H1 (cell line): ENCODE results near the gene TRDN. TPM values are rescaled to one million over a fixed set of nuclear protein-coding genes. Genes with fewer than 3 reads are reported as not detected.

Experiments used
- CTCF ChIA-PET: fragments of 300-600 bp; sonication (Branson Sonifier 250); formaldehyde crosslinking; loops from one replicate; lab custom pipeline; 2021; ENCODE audit not compliant: partially characterized antibody; lab: Charles Lee
- POLR2A ChIA-PET: fragments of 300-600 bp; sonication (Branson Sonifier 250); formaldehyde crosslinking; loops from one replicate; lab custom pipeline; 2021; ENCODE audit warnings: inconsistent platforms; ENCODE audit not compliant: partially characterized antibody; lab: Charles Lee
- DNase-seq, 2 experiments: peaks; one replicate each; pipeline versions ENCODE4 v3.0.0 to v3.0.0-alpha.2; 2010 to 2022; ENCODE audit warnings: low spot score in 2 of 2, low read depth in 1 of 2, mixed read lengths in 1 of 2
- FAIRE-seq: peaks from 2 replicates; lab custom pipeline; 2011; peaks lifted over from hg19 to GRCh38; lab: Jason Lieb, UNC
- H2AFZ ChIP-seq: 2 replicates; pipeline ENCODE4 v1.8.1; 2012; ENCODE audit warnings: low read length, inconsistent platforms
- H2AK5ac ChIP-seq: 2 replicates; pipeline ENCODE4 v1.6.1; 2013; ENCODE audit warnings: low read depth, low read length
- H2BK120ac ChIP-seq: replicated peaks from 2 replicates; pipeline ENCODE3; 2013; ENCODE audit warnings: low read depth, low read length, inconsistent platforms
- H2BK12ac ChIP-seq: 2 replicates; pipeline ENCODE4 v1.6.1; 2013; ENCODE audit warnings: low read depth, low read length
- H2BK15ac ChIP-seq: 2 replicates; pipeline ENCODE4 v1.6.1; 2013; ENCODE audit warnings: low read length
- H2BK20ac ChIP-seq: 2 replicates; pipeline ENCODE4 v1.6.1; 2013; ENCODE audit warnings: low read length
- H2BK5ac ChIP-seq: 2 replicates; pipeline ENCODE4 v1.6.1; 2013; ENCODE audit warnings: low read depth, low read length
- H3K14ac ChIP-seq: 2 replicates; pipeline ENCODE4 v1.6.1; 2013; ENCODE audit warnings: inconsistent platforms; ENCODE audit not compliant: insufficient read length
- H3K18ac ChIP-seq: 2 replicates; pipeline ENCODE4 v1.6.1; 2013; ENCODE audit warnings: low read length; ENCODE audit errors: extremely low read depth
- H3K23ac ChIP-seq: 2 replicates; pipeline ENCODE4 v1.6.1; 2013; ENCODE audit warnings: inconsistent platforms; ENCODE audit not compliant: insufficient read length
- H3K23me2 ChIP-seq: 2 replicates; pipeline ENCODE4 v1.6.1; 2013; ENCODE audit warnings: low read depth, low read length
- H3K27ac ChIP-seq: 2 replicates; pipeline ENCODE4 v1.6.1; 2011; ENCODE audit warnings: low read depth, low read length, inconsistent platforms
- H3K27me3 ChIP-seq, 4 experiments: replicated peaks in 1 of 4; 1 replicate in 1 of 4; 2 replicates in 3 of 4; pipeline versions ENCODE4 v1.6.1 to v1.8.1; 2011 to 2013; ENCODE audit warnings: low read length in 3 of 4, mild to moderate bottlenecking in 3 of 4, inconsistent platforms in 2 of 4, mixed read lengths in 2 of 4, moderate library complexity in 1 of 4; ENCODE audit not compliant: control insufficient read depth in 3 of 4, insufficient read depth in 3 of 4; ENCODE audit errors: extremely low read depth in 1 of 4
- H3K36me3 ChIP-seq, 4 experiments: 2 replicates each; pipeline versions ENCODE4 v1.6.1 to v1.8.1; 2011 to 2013; ENCODE audit warnings: mild to moderate bottlenecking in 4 of 4, low read length in 3 of 4, moderate library complexity in 2 of 4, control low read depth in 1 of 4, inconsistent platforms in 1 of 4; ENCODE audit not compliant: insufficient read depth in 4 of 4, control insufficient read depth in 2 of 4
- H3K4ac ChIP-seq: replicated peaks from 2 replicates; pipeline ENCODE3; 2013; ENCODE audit warnings: low read length, low read depth, mixed read lengths, inconsistent platforms; ENCODE audit not compliant: insufficient read length
- H3K4me1 ChIP-seq, 4 experiments: replicated peaks in 1 of 4; 1 replicate in 1 of 4; 2 replicates in 3 of 4; pipeline versions ENCODE4 v1.6.1 to v1.8.1; 2011 to 2013; ENCODE audit warnings: low read length in 3 of 4, inconsistent platforms in 2 of 4, mixed read lengths in 1 of 4; ENCODE audit not compliant: insufficient read depth in 4 of 4, control insufficient read depth in 3 of 4
- H3K4me2 ChIP-seq, 2 experiments: 2 replicates each; pipeline versions ENCODE4 v1.6.1 to v1.8.1; 2011 to 2013; ENCODE audit warnings: low read depth in 2 of 2, low read length in 2 of 2, control low read depth in 1 of 2, inconsistent platforms in 1 of 2, mild to moderate bottlenecking in 1 of 2; ENCODE audit not compliant: insufficient read depth in 1 of 2
- H3K4me3 ChIP-seq, 4 experiments: fragments of 200-600, 300-600 bp in 1 of 4; sonication (generic), shearing (Covaris generic), sonication (Bioruptor Twin) in 1 of 4; 2 replicates each; pipeline versions ENCODE4 v1.5.1 to v1.8.1; 2011 to 2016; ENCODE audit warnings: low read length in 4 of 4, low read depth in 3 of 4, control low read depth in 2 of 4, inconsistent platforms in 2 of 4, mild to moderate bottlenecking in 2 of 4, mixed read lengths in 1 of 4, moderate library complexity in 1 of 4; ENCODE audit not compliant: insufficient read depth in 2 of 4; ENCODE audit errors: extremely low read depth in 1 of 4
- H3K56ac ChIP-seq: replicated peaks from 2 replicates; pipeline ENCODE3; 2013; ENCODE audit warnings: low read depth, mild to moderate bottlenecking, mixed read lengths, low read length, inconsistent platforms; ENCODE audit not compliant: insufficient read length
- H3K79me1 ChIP-seq: 2 replicates; pipeline ENCODE4 v1.6.1; 2013; ENCODE audit warnings: low read depth, low read length, control low read depth
- H3K79me2 ChIP-seq, 2 experiments: 2 replicates each; pipeline versions ENCODE4 v1.6.1 to v1.8.1; 2012 to 2013; ENCODE audit warnings: low read length in 2 of 2, mild to moderate bottlenecking in 2 of 2, inconsistent platforms in 1 of 2; ENCODE audit not compliant: insufficient read depth in 2 of 2, control insufficient read depth in 1 of 2
- H3K9ac ChIP-seq, 4 experiments: replicated peaks in 1 of 4; 1 replicate in 1 of 4; 2 replicates in 3 of 4; pipeline versions ENCODE4 v1.6.1 to v1.8.1; 2011 to 2013; ENCODE audit warnings: low read depth in 3 of 4, low read length in 3 of 4, control low read depth in 2 of 4, mild to moderate bottlenecking in 2 of 4, moderate library complexity in 2 of 4, inconsistent platforms in 1 of 4; ENCODE audit errors: extremely low read depth in 1 of 4
- H3K9me3 ChIP-seq, 2 experiments: 2 replicates each; pipeline versions ENCODE4 v1.6.1 to v1.8.1; 2012 to 2013; ENCODE audit warnings: mild to moderate bottlenecking in 2 of 2, moderate library complexity in 2 of 2, control low read depth in 1 of 2, inconsistent platforms in 1 of 2, low read depth in 1 of 2, low read length in 1 of 2, mixed read lengths in 1 of 2; ENCODE audit not compliant: insufficient read depth in 2 of 2
- H4K20me1 ChIP-seq, 2 experiments: replicated peaks in 1 of 2; 2 replicates each; pipeline versions ENCODE3 to v1.8.1; 2011 to 2013; ENCODE audit warnings: inconsistent platforms in 2 of 2, low read length in 2 of 2, mild to moderate bottlenecking in 1 of 2; ENCODE audit not compliant: insufficient read depth in 2 of 2, control insufficient read depth in 1 of 2
- H4K5ac ChIP-seq: 2 replicates; pipeline ENCODE4 v1.6.1; 2013; ENCODE audit warnings: low read length, low read depth, mixed read lengths, inconsistent platforms; ENCODE audit not compliant: insufficient read length
- H4K8ac ChIP-seq: 2 replicates; pipeline ENCODE4 v1.8.0; 2013; ENCODE audit warnings: mild to moderate bottlenecking, moderate library complexity, low read length, inconsistent platforms; ENCODE audit not compliant: insufficient read depth; ENCODE audit errors: extremely low read depth
- H4K91ac ChIP-seq: replicated peaks from 2 replicates; pipeline ENCODE3; 2013; ENCODE audit warnings: low read length, mixed read lengths, inconsistent platforms; ENCODE audit not compliant: insufficient read length
- BCL11A ChIP-seq, 2 experiments: IDR thresholded peaks; one replicate each; pipeline ENCODE4 v1.6.1; 2011; ENCODE audit warnings: low read depth in 2 of 2, low read length in 2 of 2, mild to moderate bottlenecking in 2 of 2
- CTCF ChIP-seq, 3 experiments: IDR thresholded peaks; 1 replicate in 2 of 3; 2 replicates in 1 of 3; pipeline versions ENCODE4 v1.5.1 to v1.6.1; 2011; ENCODE audit warnings: low read length in 3 of 3, mild to moderate bottlenecking in 3 of 3, inconsistent platforms in 2 of 3, low read depth in 1 of 3, moderate library complexity in 1 of 3; ENCODE audit not compliant: insufficient read depth in 1 of 3; ENCODE audit errors: control extremely low read depth in 1 of 3
- EGR1 ChIP-seq: IDR thresholded peaks from 2 replicates; pipeline ENCODE4 v1.6.1; 2011; ENCODE audit warnings: low read depth, low read length, borderline replicate concordance
- EP300 ChIP-seq, 2 experiments: IDR thresholded peaks; 1 replicate in 1 of 2; 2 replicates in 1 of 2; pipeline ENCODE4 v1.6.1; 2011 to 2012; ENCODE audit warnings: low read depth in 2 of 2, low read length in 2 of 2, mild to moderate bottlenecking in 2 of 2, borderline replicate concordance in 1 of 2, inconsistent platforms in 1 of 2, moderate library complexity in 1 of 2
- EZH2 ChIP-seq: fragments of 200-600 bp; sonication (generic); IDR thresholded peaks from 2 replicates; pipeline ENCODE4 v1.7.1; 2012; ENCODE audit warnings: low read depth, mild to moderate bottlenecking, moderate library complexity, low read length, inconsistent platforms; ENCODE audit not compliant: severe bottlenecking
- HDAC2 ChIP-seq, 2 experiments: fragments of 300-600 bp in 1 of 2; sonication (generic) in 1 of 2; IDR thresholded peaks; 2 replicates each; pipeline ENCODE4 v1.6.1; 2011 to 2012; ENCODE audit warnings: low read depth in 2 of 2, low read length in 2 of 2, mild to moderate bottlenecking in 2 of 2, moderate library complexity in 2 of 2, borderline replicate concordance in 1 of 2, inconsistent platforms in 1 of 2
- RFX5 ChIP-seq: IDR thresholded peaks from 2 replicates; pipeline ENCODE4 v1.6.1; 2011; ENCODE audit warnings: low read depth, low read length, improper control_type of control experiment, borderline replicate concordance
- SP4 ChIP-seq: IDR thresholded peaks from 2 replicates; pipeline ENCODE4 v1.6.1; 2012; ENCODE audit warnings: low read length, inconsistent platforms
- polyA plus RNA-seq, 7 experiments: library from polyadenylated mRNA; depleted of rRNA in 3 of 7; stranded (reverse) in 5 of 7; unstranded in 2 of 7; fragments of >200 nt in 5 of 7; fragments of 200-250 nt in 2 of 7; gene quantifications; 1 replicate in 5 of 7; 2 replicates in 1 of 7; 4 replicates in 1 of 7; pipeline versions ENCODE4 v1.2.1 to v1.2.3, GENCODE V29; 2011 to 2013; ENCODE audit warnings: missing spikeins in 2 of 7, mixed read lengths in 2 of 7
- total RNA-seq: library from RNA; stranded (reverse); fragmentation: NEBNext Ultra II Directional; extraction: Animal tissue kit (Norgen Biotek cat#: 25700); gene quantifications from 2 replicates; pipeline ENCODE4 v1.2.1, GENCODE V29; 2021
- TF ChIP-seq, protein P1 (sequence below): IDR thresholded peaks from 2 replicates; pipeline ENCODE4 v1.6.1; 2012; ENCODE audit warnings: low read length, inconsistent platforms

The TRDN gene
- total and polyA plus RNA-seq, 2 of the 8 experiments (the other 6 are each of a cell fraction or from before 2014, with no cell fraction given) = 1.6 to 41.6 TPM

GRCh38 chr6:123619156-123619555 lies 17.6 kb downstream of the TRDN start:
- Histone ChIP-seq H2BK120ac (no peak overlapping the region), H3K27me3 (no peaks in the 10 kb centered on the region), H3K79me2 (no peaks in the 10 kb centered on the region), H3K23ac (no peak overlapping the region), H4K8ac (no peak overlapping the region), H2AFZ (no peak overlapping the region), H3K14ac (no peak overlapping the region), H3K79me1 (no peaks in the 10 kb centered on the region), H4K20me1 (no peaks in the 10 kb centered on the region), H4K5ac (no peak overlapping the region), H2BK15ac (no peak overlapping the region), H2BK5ac (no peak overlapping the region), H2BK20ac (no peak overlapping the region), H3K56ac (no peak overlapping the region), H3K4me2 (no peak overlapping the region), H3K23me2 (no peaks in the 10 kb centered on the region; the same call in 1 of the 2 replicates), H3K9ac (no peak overlapping the region), H3K36me3 (no peaks in the 10 kb centered on the region), H2BK12ac (no peak overlapping the region), H4K91ac (no peak overlapping the region), H3K18ac (no peak overlapping the region), H3K4ac (no peak overlapping the region), H3K4me1 (no peaks in the 10 kb centered on the region; a peak in 1 of 7 replicates), H3K4me3 (no peak overlapping the region), H3K9me3 (no peaks in the 10 kb centered on the region), H2AK5ac (no peak overlapping the region), H3K27ac (no peak overlapping the region)
- POLR2A ChIA-PET = no interaction called here
- FAIRE-seq (no peak), DNase-seq (no peak)
- CTCF ChIA-PET = no interaction called here
- TF ChIP-seq SP4 (no peak), EZH2 (no peak), EGR1 (no peak), CTCF (IDR thresholded peaks at IDR 0.05; ENCODE audit: control extremely low read depth in 1 of 3, insufficient read depth in 1 of 3, low read depth in 1 of 3, low read length in 3 of 3) (no peak), RFX5 (no peak), EP300 (IDR thresholded peaks at IDR 0.05; ENCODE audit: borderline replicate concordance in 1 of 2, low read depth in 2 of 2, low read length in 2 of 2) (no peak), HDAC2 (IDR thresholded peaks at IDR 0.05; ENCODE audit: borderline replicate concordance in 1 of 2, low read depth in 2 of 2, low read length in 2 of 2) (no peak), BCL11A (IDR thresholded peaks at IDR 0.05; ENCODE audit: low read depth in 2 of 2, low read length in 2 of 2) (no peak)
- TF ChIP-seq, protein P1, sequence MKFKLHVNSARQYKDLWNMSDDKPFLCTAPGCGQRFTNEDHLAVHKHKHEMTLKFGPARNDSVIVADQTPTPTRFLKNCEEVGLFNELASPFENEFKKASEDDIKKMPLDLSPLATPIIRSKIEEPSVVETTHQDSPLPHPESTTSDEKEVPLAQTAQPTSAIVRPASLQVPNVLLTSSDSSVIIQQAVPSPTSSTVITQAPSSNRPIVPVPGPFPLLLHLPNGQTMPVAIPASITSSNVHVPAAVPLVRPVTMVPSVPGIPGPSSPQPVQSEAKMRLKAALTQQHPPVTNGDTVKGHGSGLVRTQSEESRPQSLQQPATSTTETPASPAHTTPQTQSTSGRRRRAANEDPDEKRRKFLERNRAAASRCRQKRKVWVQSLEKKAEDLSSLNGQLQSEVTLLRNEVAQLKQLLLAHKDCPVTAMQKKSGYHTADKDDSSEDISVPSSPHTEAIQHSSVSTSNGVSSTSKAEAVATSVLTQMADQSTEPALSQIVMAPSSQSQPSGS = no peak
